Osteocyte (in vitro differentiated cells): ENCODE results near the gene LOX. TPM values are rescaled to one million over a fixed set of nuclear protein-coding genes. Genes with fewer than 3 reads are reported as not detected.

ENCODE experiments used
- DNase-seq: peaks from one replicate; pipeline ENCODE4 v3.0.0; 2021; ENCODE audit warnings: mixed read lengths; ENCODE audit not compliant: unreplicated experiment; ENCODE audit errors: extremely low spot score
- H3K27ac Mint-ChIP-seq: one replicate; pipeline ENCODE4 v1.8.0; 2021; ENCODE audit warnings: mild to moderate bottlenecking, mixed read lengths; ENCODE audit not compliant: unreplicated experiment
- H3K27me3 Mint-ChIP-seq: one replicate; pipeline ENCODE4 v1.8.0; 2021; ENCODE audit warnings: mixed read lengths; ENCODE audit not compliant: unreplicated experiment
- H3K36me3 Mint-ChIP-seq: one replicate; pipeline ENCODE4 v1.8.0; 2021; ENCODE audit warnings: mixed read lengths; ENCODE audit not compliant: unreplicated experiment
- H3K4me1 Mint-ChIP-seq: one replicate; pipeline ENCODE4 v1.8.0; 2021; ENCODE audit warnings: mixed read lengths; ENCODE audit not compliant: unreplicated experiment
- H3K4me3 Mint-ChIP-seq: one replicate; pipeline ENCODE4 v1.8.0; 2021; ENCODE audit warnings: mild to moderate bottlenecking, moderate library complexity, mixed read lengths; ENCODE audit not compliant: unreplicated experiment
- H3K9me3 Mint-ChIP-seq: one replicate; pipeline ENCODE4 v1.8.0; 2021; ENCODE audit warnings: mixed read lengths; ENCODE audit not compliant: unreplicated experiment
- total RNA-seq: library from RNA; stranded (reverse); gene quantifications from 2 replicates; pipeline ENCODE4 v1.2.1, GENCODE V29; 2021
- TF ChIP-seq, protein P1 (sequence below): fragments of 200-600 bp; sonication (generic); IDR thresholded peaks from 2 replicates; pipeline ENCODE4 v1.5.0; 2021; ENCODE audit warnings: antibody characterized with exemption, mild to moderate bottlenecking, moderate library complexity

The LOX gene
- total RNA-seq, 1 donor from 2014 or later = 72.0 TPM

- TF ChIP-seq, protein P1, sequence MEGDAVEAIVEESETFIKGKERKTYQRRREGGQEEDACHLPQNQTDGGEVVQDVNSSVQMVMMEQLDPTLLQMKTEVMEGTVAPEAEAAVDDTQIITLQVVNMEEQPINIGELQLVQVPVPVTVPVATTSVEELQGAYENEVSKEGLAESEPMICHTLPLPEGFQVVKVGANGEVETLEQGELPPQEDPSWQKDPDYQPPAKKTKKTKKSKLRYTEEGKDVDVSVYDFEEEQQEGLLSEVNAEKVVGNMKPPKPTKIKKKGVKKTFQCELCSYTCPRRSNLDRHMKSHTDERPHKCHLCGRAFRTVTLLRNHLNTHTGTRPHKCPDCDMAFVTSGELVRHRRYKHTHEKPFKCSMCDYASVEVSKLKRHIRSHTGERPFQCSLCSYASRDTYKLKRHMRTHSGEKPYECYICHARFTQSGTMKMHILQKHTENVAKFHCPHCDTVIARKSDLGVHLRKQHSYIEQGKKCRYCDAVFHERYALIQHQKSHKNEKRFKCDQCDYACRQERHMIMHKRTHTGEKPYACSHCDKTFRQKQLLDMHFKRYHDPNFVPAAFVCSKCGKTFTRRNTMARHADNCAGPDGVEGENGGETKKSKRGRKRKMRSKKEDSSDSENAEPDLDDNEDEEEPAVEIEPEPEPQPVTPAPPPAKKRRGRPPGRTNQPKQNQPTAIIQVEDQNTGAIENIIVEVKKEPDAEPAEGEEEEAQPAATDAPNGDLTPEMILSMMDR = no peak
- Mint-ChIP-seq H3K4me3 (no peak overlapping the region), H3K4me1 (peaks cover 10% of the 10 kb centered on the region), H3K27ac (no peak overlapping the region), H3K27me3 (no peaks in the 10 kb centered on the region), H3K9me3 (no peaks in the 10 kb centered on the region), H3K36me3 (no peaks in the 10 kb centered on the region)
- no peak for DNase-seq
Observed at GRCh38 chr5:122054266-122054665, 23.8 kb downstream of the LOX start.

DNA sequence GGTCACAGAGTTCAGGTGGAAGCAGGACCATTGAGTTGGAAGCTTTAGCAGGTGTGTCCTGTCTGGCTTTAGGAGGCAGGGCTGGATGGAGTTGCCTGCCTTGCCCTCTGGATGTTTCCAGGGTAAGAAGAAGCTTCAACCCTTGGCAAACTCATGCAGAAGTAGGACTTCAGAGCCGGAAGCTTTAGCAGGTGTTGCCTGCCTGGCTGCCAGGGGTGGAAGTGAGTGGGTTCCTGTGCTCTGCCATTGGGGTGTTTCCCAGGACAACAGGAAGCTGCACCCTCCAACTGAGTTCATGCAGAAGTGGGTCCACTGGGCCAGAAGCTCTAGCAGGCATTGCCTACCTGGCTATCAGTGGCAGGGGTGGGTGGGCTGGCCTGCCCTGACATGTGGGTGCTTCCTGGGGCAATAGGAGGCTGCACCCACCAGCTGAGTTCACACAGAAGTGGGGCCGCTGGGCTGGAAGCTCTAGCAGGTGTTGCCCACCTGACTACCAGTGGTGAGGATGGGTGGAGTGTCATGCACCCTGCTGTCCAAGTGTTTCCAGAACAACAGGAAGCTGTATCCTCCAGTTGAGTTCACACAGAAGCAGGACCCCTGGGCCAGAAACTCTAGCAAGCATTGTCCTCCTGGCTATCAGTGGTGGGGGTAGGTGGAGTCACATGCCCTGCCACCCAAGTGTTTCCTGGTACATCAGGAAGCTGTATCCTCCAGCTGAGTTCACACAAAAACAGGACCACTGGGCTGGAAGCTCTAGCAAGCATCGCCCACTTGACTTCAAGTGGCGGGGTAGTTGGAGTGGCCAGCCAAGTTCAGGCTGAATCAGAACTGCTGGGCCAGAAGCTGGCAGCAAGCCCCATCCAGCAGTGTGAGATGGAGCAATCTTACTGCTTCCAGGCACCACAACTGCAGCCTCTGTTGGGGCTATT is 24.6 kb downstream of the LOX start:
- H3K9me3 Mint-ChIP-seq = no peaks in the 10 kb centered on the region
- H3K27me3 Mint-ChIP-seq = no peaks in the 10 kb centered on the region
- no peak overlapping the region for H3K4me3 Mint-ChIP-seq
- no peak overlapping the region for H3K27ac Mint-ChIP-seq
- TF ChIP-seq, protein P1 = no peak
- no peaks in the 10 kb centered on the region for H3K36me3 Mint-ChIP-seq
- DNase-seq = no peak
- H3K4me1 Mint-ChIP-seq = peaks cover 2% of the 10 kb centered on the region

DNA sequence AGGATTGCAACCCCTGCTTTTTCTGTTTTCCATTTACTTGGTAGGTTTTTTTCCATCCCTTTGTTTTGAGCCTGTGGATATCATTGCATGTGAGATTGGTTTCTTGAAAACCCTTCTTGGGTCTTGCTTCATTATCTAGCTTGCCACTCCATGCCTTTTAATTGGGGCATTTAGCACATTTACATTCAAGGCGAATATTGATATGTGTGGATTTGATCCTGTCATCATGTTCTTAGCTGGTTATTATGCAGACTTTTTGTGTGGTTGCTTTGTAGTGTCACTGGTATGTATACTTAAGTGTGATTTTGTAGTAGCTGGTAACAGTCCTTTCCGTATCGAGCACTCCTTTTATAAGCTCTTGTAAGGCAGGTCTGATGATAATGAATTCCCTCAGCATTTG is 26.5 kb downstream of the LOX start:
- Mint-ChIP-seq H3K36me3 (no peaks in the 10 kb centered on the region), H3K27ac (no peak overlapping the region), H3K9me3 (no peaks in the 10 kb centered on the region), H3K4me1 (no peaks in the 10 kb centered on the region), H3K27me3 (no peaks in the 10 kb centered on the region), H3K4me3 (no peak overlapping the region)
- TF ChIP-seq, protein P1 = no peak
- DNase-seq = no peak

DNA sequence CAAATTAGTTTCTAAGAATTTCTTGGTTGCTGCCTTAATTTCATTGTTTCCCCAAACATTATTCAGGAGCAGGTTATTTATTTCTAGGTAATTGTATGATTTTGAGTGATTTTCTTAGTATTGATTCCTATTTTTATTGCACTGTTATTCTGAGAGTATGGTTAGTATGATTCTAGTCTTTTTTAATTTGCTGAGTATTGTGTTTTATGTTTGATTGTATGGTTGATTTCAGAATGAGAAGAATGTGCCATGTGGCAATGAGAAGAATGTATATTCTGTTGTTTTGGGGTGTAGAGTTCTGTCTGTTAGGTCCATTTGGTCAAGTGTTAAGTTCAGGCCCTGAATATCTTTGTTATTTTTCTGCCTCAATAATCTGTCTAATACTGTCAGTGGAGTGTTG is 27.1 kb downstream of the LOX start:
- H3K4me1 Mint-ChIP-seq = no peaks in the 10 kb centered on the region
- H3K27me3 Mint-ChIP-seq = no peaks in the 10 kb centered on the region
- H3K4me3 Mint-ChIP-seq = no peak overlapping the region
- TF ChIP-seq, protein P1 = no peak
- H3K36me3 Mint-ChIP-seq = no peaks in the 10 kb centered on the region
- H3K9me3 Mint-ChIP-seq = no peaks in the 10 kb centered on the region
- H3K27ac Mint-ChIP-seq = no peak overlapping the region
- DNase-seq = no peak

DNA sequence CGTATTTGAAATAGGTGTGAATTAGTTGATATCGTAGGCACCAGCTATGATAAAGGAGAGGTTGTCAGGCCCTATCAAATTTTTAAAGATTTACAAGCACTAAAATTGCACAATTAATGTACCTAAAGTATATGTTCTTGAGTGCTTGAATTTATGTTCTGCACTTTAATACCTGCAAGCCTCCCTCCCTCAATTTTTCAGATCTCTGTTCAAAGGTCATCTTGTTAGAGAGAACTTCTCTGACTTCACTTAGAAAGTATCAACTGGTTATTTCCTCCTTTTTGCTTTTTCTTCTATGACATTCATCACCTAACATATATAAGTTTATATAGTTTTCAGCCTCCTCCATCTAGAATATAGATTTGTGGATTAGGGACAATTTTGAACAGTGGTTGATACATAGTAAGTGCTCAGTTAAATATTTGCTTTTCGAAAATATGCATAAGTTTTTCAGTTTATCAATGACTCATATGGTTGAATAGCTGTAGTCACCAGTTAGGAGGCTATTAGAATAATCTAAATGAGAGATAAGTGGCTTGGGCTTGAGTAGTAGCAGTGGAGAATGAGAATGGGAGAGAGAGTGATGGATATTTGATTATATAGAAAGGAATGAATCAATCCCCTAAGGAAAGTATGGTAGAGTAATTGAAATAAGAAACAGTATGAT is 37.3 kb downstream of the LOX start:
- no peak overlapping the region for H3K4me3 Mint-ChIP-seq
- peaks cover 8% of the 10 kb centered on the region for H3K36me3 Mint-ChIP-seq
- peaks cover 13% of the 10 kb centered on the region for H3K9me3 Mint-ChIP-seq
- H3K27ac Mint-ChIP-seq = no peak overlapping the region
- no peaks in the 10 kb centered on the region for H3K27me3 Mint-ChIP-seq
- TF ChIP-seq, protein P1 = no peak
- H3K4me1 Mint-ChIP-seq = peaks cover 4% of the 10 kb centered on the region
- no peak for DNase-seq
